ENCODE results near the gene XRN1. TPM values are rescaled to one million over a fixed set of nuclear protein-coding genes. Genes with fewer than 3 reads are reported as not detected.
"Not testable (repeated sequence)": the region's sequence is repeated elsewhere in the genome, so short reads cannot be mapped to it uniquely, and the experiment has no call there.

Gene XRN1
- total RNA-seq, 1 experiment from 2014 or later, result 29.9 TPM

GRCh38 chr3:142353571-142353970, 94.3 kb downstream of the XRN1 start:
- no peaks in the 10 kb centered on the region for H3K27me3 ChIP-seq (ENCODE audit: control insufficient read depth, insufficient read depth, low read length)
- H3K27ac ChIP-seq (ENCODE audit: low read length), result no peak overlapping the region
- TF ChIP-seq, protein P1, sequence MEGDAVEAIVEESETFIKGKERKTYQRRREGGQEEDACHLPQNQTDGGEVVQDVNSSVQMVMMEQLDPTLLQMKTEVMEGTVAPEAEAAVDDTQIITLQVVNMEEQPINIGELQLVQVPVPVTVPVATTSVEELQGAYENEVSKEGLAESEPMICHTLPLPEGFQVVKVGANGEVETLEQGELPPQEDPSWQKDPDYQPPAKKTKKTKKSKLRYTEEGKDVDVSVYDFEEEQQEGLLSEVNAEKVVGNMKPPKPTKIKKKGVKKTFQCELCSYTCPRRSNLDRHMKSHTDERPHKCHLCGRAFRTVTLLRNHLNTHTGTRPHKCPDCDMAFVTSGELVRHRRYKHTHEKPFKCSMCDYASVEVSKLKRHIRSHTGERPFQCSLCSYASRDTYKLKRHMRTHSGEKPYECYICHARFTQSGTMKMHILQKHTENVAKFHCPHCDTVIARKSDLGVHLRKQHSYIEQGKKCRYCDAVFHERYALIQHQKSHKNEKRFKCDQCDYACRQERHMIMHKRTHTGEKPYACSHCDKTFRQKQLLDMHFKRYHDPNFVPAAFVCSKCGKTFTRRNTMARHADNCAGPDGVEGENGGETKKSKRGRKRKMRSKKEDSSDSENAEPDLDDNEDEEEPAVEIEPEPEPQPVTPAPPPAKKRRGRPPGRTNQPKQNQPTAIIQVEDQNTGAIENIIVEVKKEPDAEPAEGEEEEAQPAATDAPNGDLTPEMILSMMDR (IDR thresholded peaks at IDR 0.05), result no peak
- TF ChIP-seq SIN3A (IDR thresholded peaks at IDR 0.05; ENCODE audit: borderline replicate concordance, insufficient read depth, low read depth, low read length), result no peak
- TF ChIP-seq, protein P2, sequence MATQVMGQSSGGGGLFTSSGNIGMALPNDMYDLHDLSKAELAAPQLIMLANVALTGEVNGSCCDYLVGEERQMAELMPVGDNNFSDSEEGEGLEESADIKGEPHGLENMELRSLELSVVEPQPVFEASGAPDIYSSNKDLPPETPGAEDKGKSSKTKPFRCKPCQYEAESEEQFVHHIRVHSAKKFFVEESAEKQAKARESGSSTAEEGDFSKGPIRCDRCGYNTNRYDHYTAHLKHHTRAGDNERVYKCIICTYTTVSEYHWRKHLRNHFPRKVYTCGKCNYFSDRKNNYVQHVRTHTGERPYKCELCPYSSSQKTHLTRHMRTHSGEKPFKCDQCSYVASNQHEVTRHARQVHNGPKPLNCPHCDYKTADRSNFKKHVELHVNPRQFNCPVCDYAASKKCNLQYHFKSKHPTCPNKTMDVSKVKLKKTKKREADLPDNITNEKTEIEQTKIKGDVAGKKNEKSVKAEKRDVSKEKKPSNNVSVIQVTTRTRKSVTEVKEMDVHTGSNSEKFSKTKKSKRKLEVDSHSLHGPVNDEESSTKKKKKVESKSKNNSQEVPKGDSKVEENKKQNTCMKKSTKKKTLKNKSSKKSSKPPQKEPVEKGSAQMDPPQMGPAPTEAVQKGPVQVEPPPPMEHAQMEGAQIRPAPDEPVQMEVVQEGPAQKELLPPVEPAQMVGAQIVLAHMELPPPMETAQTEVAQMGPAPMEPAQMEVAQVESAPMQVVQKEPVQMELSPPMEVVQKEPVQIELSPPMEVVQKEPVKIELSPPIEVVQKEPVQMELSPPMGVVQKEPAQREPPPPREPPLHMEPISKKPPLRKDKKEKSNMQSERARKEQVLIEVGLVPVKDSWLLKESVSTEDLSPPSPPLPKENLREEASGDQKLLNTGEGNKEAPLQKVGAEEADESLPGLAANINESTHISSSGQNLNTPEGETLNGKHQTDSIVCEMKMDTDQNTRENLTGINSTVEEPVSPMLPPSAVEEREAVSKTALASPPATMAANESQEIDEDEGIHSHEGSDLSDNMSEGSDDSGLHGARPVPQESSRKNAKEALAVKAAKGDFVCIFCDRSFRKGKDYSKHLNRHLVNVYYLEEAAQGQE (IDR thresholded peaks at IDR 0.05; ENCODE audit: insufficient read depth in 1 of 2, low read depth in 2 of 2, low read length in 1 of 2), result no peak
- no peak for TF ChIP-seq TCF7L2 (IDR thresholded peaks at IDR 0.05; ENCODE audit: low read depth, low read length)
- TF ChIP-seq POLR2AphosphoS5 (IDR thresholded peaks at IDR 0.05; ENCODE audit: low read depth, low read length), result no peak
- CTCF ChIA-PET, result no interaction called here
- peaks cover 7% of the 10 kb centered on the region; the same call in 1 of the 2 replicates for H3K36me3 ChIP-seq (ENCODE audit: control insufficient read depth, insufficient read depth, low read length)
- DNase-seq (ENCODE audit: low read depth, low spot score), result no peak
- no peaks in the 10 kb centered on the region for H3K9me3 ChIP-seq (ENCODE audit: control insufficient read depth, insufficient read depth, low read depth, low read length)
- no TSS peak for BruUV-seq (replicated peaks)
- POLR2A ChIA-PET, result no interaction called here
- H3K4me3 ChIP-seq (ENCODE audit: low read depth in 2 of 2, low read length in 2 of 2), result no peak overlapping the region
- no peaks in the 10 kb centered on the region for H3K4me1 ChIP-seq (ENCODE audit: control insufficient read depth, insufficient read depth, low read length)
- in situ Hi-C loops (cut with HindIII; ENCODE audit: low pct_unique_long_range_greater_than_20kb, low sequenced_read_pairs), result no loop called here
- intact Hi-C loops (cut with micrococcal nuclease; ENCODE audit: unreplicated experiment), result no loop called here
- ATAC-seq, result no peak

DNA sequence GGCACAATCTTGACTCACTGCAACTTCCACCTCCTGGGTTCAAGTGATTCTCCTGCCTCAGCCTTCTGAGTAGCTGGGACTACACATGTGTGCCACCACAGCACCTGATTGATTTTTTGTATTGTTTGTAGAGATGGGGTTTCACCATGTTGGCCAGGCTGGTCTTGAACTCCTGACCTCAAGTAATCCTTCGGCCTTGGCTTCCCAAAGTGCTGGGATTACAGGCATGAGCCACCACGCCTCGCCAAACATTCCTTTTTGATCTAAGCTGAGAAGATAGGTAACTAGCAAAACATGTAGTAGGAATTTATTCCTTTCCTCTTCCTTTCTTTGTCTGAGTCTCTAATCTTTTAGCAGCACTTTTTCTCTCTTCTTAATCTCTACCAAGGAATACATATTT, 95.1 kb downstream of the XRN1 start:
- BruUV-seq (replicated peaks); ATAC-seq; CTCF ChIA-PET; H3K9me3 ChIP-seq (ENCODE audit: control insufficient read depth, insufficient read depth, low read depth, low read length); H3K27me3 ChIP-seq (ENCODE audit: control insufficient read depth, insufficient read depth, low read length); H3K4me3 ChIP-seq (ENCODE audit: low read depth in 2 of 2, low read length in 2 of 2); DNase-seq (ENCODE audit: low read depth, low spot score); in situ Hi-C loops (cut with HindIII; ENCODE audit: low pct_unique_long_range_greater_than_20kb, low sequenced_read_pairs); intact Hi-C loops (cut with micrococcal nuclease; ENCODE audit: unreplicated experiment); H3K4me1 ChIP-seq (ENCODE audit: control insufficient read depth, insufficient read depth, low read length); H3K27ac ChIP-seq (ENCODE audit: low read length); H3K36me3 ChIP-seq (ENCODE audit: control insufficient read depth, insufficient read depth, low read length): not testable (repeated sequence)
- POLR2A ChIA-PET, result interaction anchor here (0.5 kb wide), 1 partner anchor 323 kb away, joined by 6 read pairs; no protein-coding TSS in a partner anchor

DNA sequence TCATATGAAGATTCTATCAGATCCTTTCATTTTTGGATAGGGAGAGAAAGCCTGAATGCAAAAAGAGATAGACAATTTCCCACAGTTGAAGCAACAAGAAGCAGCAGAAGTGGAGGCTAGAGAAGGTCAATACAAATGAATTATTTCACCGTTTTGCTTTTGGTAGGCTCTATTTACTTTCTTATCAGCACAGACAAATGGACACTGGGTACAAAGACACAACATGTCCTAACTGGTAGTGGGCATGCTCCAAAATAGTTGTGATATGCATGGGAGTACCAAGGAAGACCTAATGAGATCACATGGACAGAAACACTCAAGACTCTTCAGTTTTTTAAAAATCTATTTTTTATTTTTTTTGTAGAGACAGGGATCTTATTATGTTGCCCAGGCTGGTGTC, 99.4 kb downstream of the XRN1 start:
- ATAC-seq, result no peak
- TF ChIP-seq TCF7L2 (IDR thresholded peaks at IDR 0.05; ENCODE audit: low read depth, low read length) (no peak), SIN3A (IDR thresholded peaks at IDR 0.05; ENCODE audit: borderline replicate concordance, insufficient read depth, low read depth, low read length) (no peak), POLR2AphosphoS5 (IDR thresholded peaks at IDR 0.05; ENCODE audit: low read depth, low read length) (no peak)
- TF ChIP-seq, protein P2 (IDR thresholded peaks at IDR 0.05; ENCODE audit: insufficient read depth in 1 of 2, low read depth in 2 of 2, low read length in 1 of 2), result no peak
- ChIA-PET POLR2A (no interaction called here), CTCF (no interaction called here)
- Histone ChIP-seq H3K4me1 (ENCODE audit: control insufficient read depth, insufficient read depth, low read length) (no peaks in the 10 kb centered on the region), H3K4me3 (ENCODE audit: low read depth in 2 of 2, low read length in 2 of 2) (no peak overlapping the region), H3K36me3 (ENCODE audit: control insufficient read depth, insufficient read depth, low read length) (no peaks in the 10 kb centered on the region), H3K27me3 (ENCODE audit: control insufficient read depth, insufficient read depth, low read length) (no peaks in the 10 kb centered on the region), H3K9me3 (ENCODE audit: control insufficient read depth, insufficient read depth, low read depth, low read length) (no peaks in the 10 kb centered on the region), H3K27ac (ENCODE audit: low read length) (no peak overlapping the region)
- intact Hi-C loops (cut with micrococcal nuclease; ENCODE audit: unreplicated experiment) (no loop called here), in situ Hi-C loops (cut with HindIII; ENCODE audit: low pct_unique_long_range_greater_than_20kb, low sequenced_read_pairs) (no loop called here)
- no peak for DNase-seq (ENCODE audit: low read depth, low spot score)
- no TSS peak for BruUV-seq (replicated peaks)

All from Panc1 (cell line).